GM19455 (cell line): ENCODE measurements around the gene MTG2.

Source experiments
- ATAC-seq: cut with Tn5 transposase; IDR thresholded peaks from one replicate; pipeline ENCODE4 v1.9.1; 2021; ENCODE audit not compliant: unreplicated experiment

MTG2 gene

GRCh38 chr20:62182469-62183425, at the start of gene MTG2:
Gene MTG2, plus strand, starts transcription at chr20:62183028. Its CDS starts 10,393 bp downstream, at chr20:62193421.
- peak; percentile 93 for ATAC-seq

GRCh38 chr20:62133051-62133845, 49.6 kb upstream of the MTG2 start:
- ATAC-seq, result no peak

GRCh38 chr20:62133864-62134263, 49.0 kb upstream of the MTG2 start:
- ATAC-seq, result no peak

GRCh38 chr20:62134735-62135231, 48.0 kb upstream of the MTG2 start:
- no peak for ATAC-seq

- ATAC-seq, result no peak
These were observed 47.1 kb upstream of the MTG2 start for GRCh38 chr20:62135573-62136266.

- no peak for ATAC-seq
These were observed 46.3 kb upstream of the MTG2 start for GRCh38 chr20:62136283-62137091.

GRCh38 chr20:62137092-62137384, 45.8 kb upstream of the MTG2 start:
- ATAC-seq, result no peak

- ATAC-seq, result no peak
These were observed 45.2 kb upstream of the MTG2 start for GRCh38 chr20:62137478-62138203.

GRCh38 chr20:62138204-62138543, 44.7 kb upstream of the MTG2 start:
- no peak for ATAC-seq

- ATAC-seq, result no peak
These were observed 43.9 kb upstream of the MTG2 start for GRCh38 chr20:62138912-62139311.

GRCh38 chr20:62139636-62140035, 43.2 kb upstream of the MTG2 start:
- ATAC-seq, result no peak

- no peak for ATAC-seq
These were observed 41.8 kb upstream of the MTG2 start for GRCh38 chr20:62141043-62141396.

- no peak for ATAC-seq
These were observed 41.2 kb upstream of the MTG2 start for GRCh38 chr20:62141397-62142251.

- peak; percentile 17 for ATAC-seq
These were observed 40.4 kb upstream of the MTG2 start for GRCh38 chr20:62142252-62143080.

- ATAC-seq, result peak; percentile 65
These were observed 39.5 kb upstream of the MTG2 start, which contains the start of the genes PSMA7 and SS18L1 for GRCh38 chr20:62143081-62143956. Gene PSMA7, minus strand, starts transcription at chr20:62143394. Its CDS starts 91 bp downstream, at chr20:62143303. Gene SS18L1, plus strand, starts transcription at chr20:62143769. Its CDS starts 52 bp downstream, at chr20:62143821.

GRCh38 chr20:62143957-62144825, 38.6 kb upstream of the MTG2 start:
- ATAC-seq, result peak; percentile 39
